Mammary epithelial cell (primary cell): Measurements from ENCODE around the gene SCCPDH.

ENCODE experiments used
- CTCF ChIP-seq, 2 donors: IDR thresholded peaks in 1 of 2; conservative IDR thresholded peaks in 1 of 2; 2 replicates each; pipeline ENCODE4 v1.5.1; 2011 to 2012; ENCODE audit warnings: inconsistent platforms in 2 of 2, low read length in 2 of 2, mild to moderate bottlenecking in 2 of 2, control low read depth in 1 of 2, low read depth in 1 of 2; ENCODE audit not compliant: insufficient read depth in 1 of 2; ENCODE audit errors: extremely low read depth in 1 of 2
- EZH2 ChIP-seq: IDR thresholded peaks from 2 replicates; pipeline ENCODE4 v1.6.1; 2012; ENCODE audit warnings: low read length, inconsistent platforms, borderline replicate concordance

DNA sequence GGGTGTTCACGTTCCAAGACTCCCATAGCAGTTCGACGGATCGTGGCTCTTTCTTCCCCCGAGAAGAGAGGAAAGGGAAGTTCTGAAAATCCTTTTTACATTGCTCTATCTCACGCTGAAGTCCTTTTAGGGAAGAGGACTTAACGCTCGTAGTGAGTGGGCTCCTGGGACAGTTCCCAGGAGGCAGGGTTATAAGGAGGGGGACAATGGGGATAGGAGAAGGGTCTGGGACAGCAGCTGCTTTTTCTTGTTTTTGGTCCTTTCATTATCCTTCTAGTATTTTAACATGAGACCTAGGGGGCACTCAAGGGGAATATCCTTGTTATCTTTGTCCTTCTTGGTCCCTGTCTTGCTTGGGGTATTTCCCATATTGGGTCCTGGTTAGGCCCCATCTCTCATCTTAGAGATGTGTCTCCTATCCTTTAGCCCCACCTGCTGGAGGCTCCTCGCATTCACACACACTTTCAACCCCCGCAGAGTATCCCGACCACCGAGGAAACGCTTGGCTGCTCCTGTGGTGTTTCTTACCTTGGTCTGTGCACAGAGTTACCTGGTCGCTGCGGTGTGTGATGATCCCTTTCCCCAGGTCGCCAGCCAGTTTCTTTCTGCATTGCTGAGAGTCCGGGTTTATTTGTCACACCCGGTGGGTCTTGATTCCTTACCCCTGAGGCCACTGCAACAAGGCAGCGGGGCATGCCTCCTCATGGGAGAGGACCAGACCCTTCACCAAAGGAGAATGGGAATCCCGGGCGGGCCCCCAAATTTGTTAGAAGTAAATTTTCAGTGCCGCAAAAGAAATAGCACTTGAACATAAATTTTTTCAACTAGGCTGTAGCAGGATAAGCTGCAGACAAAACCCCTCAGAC is 29.7 kb downstream of the SCCPDH start:
- TF ChIP-seq CTCF (conservative IDR thresholded peaks at IDR 0.05 in 1 of 2, IDR thresholded peaks at IDR 0.05 in 1 of 2; ENCODE audit: extremely low read depth in 1 of 2, insufficient read depth in 1 of 2, low read depth in 1 of 2, low read length in 2 of 2) = peak; percentile 67 to 90
- no peak for TF ChIP-seq EZH2
